Measurements from ENCODE around the gene ZNF318.

ZNF318 gene

DNA sequence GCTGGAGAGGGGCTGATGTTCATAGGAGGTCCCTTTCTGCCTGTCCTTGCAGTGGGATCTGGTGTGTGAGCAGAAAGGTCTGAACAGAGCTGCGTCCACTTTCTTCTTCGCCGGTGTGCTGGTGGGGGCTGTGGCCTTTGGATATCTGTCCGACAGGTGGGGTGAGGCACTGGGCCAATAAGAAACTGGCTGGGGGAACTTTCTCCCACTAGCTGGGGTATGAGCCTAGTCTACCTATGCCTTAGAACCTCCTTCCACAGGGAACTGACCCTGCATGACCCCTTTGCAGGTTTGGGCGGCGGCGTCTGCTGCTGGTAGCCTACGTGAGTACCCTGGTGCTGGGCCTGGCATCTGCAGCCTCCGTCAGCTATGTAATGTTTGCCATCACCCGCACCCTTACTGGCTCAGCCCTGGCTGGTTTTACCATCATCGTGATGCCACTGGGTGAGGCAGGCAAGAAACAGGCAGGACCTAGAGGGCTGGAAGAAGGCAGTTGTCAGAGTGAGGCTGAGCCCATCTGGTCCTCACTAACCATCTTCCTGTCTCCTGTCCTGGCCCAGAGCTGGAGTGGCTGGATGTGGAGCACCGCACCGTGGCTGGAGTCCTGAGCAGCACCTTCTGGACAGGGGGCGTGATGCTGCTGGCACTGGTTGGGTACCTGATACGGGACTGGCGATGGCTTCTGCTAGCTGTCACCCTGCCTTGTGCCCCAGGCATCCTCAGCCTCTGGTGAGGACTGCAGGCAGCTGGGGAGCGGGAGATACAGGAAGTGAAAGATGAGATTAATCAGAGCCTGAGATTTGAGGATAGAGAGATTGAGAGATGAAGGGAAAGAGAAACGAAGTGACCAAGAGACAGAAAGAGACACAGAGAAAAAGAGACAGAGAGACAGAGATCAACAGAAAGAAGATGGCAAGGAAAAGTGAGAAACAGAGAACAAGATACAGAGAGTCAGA is 69.8 kb downstream of the ZNF318 start:
- no peak for DNase-seq

DNA sequence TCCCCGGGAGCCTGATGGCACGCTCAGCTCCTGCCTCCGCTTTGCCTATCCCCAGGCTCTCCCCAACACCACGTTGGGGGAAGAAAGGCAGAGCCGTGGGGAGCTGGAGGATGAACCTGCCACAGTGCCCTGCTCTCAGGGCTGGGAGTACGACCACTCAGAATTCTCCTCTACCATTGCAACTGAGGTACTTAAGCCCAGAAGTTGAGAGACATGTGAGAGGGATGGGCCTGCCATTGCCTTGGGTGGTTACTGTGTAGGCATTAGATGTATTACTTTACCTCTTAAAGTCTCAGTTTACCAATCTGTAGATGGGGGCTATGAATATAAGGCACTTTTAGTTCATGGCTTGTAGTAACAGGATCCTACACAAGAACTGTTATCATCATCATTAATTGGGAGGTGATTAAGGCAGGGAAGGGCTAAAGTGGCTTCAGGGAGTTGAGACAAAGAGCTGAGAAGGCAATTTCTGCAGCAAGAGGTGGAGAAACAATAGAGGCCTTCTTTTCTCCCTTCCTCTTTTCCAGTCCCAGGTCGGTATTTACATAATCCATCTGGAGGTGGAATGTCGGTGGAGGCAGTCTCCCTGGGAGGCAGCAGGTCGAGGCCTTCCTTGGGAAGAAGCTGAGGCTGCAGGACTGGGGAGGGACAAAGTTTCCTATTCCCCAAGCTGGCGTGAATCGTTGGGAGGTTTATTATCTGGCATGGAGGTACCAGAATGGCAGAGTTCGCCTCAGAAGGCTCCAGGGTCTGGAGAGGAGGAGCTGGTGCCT is 70.7 kb downstream of the ZNF318 start:
- no peak for DNase-seq

GRCh38 chr6:43297644-43298564 is 71.5 kb downstream of the ZNF318 start, which contains the start of gene SLC22A7:
Gene SLC22A7, plus strand, starts transcription at chr6:43298260. Its CDS starts 99 bp downstream, at chr6:43298359.
- DNase-seq = no peak

- no peak for DNase-seq
These were observed 72.5 kb downstream of the ZNF318 start for GRCh38 chr6:43296780-43297497.

GRCh38 chr6:43295456-43295855 is 74.0 kb downstream of the ZNF318 start:
- DNase-seq = no peak

GRCh38 chr6:43294536-43294935 is 74.9 kb downstream of the ZNF318 start:
- DNase-seq = no peak

DNA sequence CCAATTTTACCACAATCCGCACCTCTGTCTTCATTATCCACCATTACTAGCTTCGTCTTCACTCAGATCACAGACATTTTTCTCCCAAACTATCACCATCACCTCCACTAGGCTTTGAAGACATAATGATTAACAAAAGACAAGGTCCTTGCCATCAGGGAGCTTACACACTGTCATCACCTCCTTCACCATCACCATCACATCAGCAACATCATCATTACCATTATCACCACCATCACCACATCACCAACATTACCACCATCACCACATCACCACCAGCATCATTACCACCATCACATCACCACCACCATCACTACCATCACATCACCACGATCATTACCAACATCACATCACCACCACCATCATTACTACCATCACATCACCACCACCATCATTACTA is 75.7 kb downstream of the ZNF318 start:
- no peak for DNase-seq

DNA sequence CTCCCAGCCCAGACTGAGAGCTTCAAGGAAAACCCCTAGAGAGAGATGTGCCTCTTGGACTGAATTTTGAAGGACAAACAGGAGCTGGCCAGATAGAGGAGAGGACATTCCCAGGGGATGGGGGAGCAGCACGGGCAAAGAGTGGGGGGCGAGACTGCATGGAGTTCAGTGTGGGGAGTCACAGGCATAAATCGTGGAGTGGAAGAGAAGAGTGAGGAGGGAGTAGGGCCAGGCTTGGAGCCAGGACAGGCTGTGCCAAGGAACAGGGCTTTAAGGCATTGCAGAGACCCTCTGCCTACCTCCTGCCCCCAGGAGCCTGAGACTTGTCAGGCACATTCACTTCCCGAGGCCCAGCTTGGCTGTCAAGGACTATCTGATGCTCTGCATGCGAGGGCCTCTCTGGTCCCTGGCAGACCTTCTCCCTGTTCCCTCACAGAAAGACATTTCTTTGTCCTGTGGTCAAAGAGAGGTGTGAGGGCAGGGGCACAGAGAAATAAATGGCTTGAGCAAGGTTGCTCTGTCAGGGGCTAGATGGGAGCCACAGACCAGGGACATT is 76.6 kb downstream of the ZNF318 start:
- no peak for DNase-seq

- no peak for DNase-seq
These were observed 77.1 kb downstream of the ZNF318 start for GRCh38 chr6:43292341-43292740.

DNA sequence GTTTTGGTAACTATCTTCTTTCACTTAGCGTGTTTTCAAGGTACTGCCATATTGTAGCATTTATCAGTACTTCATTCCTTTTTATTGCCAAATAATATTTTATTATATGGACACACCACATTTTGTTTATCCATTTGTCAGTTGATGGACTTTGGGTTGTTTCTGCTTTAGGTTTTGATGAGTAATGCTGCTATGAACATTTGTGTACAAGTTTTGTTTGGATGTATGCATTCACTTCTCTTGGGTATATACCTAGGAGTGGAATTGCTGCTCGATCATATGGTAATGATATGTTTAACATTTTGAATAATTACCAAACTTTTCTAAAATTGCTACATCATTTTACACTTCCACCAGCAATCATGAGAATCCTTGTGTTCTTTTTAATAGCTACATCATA is 77.7 kb downstream of the ZNF318 start:
- no peak for DNase-seq

DNA sequence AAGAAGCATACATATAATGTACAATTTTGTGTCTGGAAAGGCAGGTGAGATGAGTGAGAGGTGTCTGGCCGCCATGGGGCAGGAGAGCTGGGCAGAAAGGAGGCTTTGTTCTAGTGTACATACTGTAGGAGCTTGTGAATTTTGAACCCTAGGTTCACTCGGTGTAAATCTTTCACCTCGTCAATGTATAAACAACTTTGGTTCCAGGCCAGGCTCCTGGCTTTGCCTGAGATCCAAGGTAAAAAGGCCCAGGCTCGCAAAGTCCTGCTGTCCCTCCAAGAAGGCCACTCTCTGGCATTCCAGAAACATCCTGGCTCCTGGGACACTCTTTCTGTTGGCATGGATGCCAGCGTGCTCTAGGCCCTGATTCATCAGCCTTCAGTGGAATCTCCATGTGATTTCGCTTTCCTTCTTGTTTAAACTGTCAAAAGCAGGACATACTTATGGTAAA is 78.5 kb downstream of the ZNF318 start:
- no peak for DNase-seq

- DNase-seq = no peak
These were observed 79.0 kb downstream of the ZNF318 start for GRCh38 chr6:43290339-43290904.

GRCh38 chr6:43287717-43288679 is 81.4 kb downstream of the ZNF318 start:
- DNase-seq = no peak

DNA sequence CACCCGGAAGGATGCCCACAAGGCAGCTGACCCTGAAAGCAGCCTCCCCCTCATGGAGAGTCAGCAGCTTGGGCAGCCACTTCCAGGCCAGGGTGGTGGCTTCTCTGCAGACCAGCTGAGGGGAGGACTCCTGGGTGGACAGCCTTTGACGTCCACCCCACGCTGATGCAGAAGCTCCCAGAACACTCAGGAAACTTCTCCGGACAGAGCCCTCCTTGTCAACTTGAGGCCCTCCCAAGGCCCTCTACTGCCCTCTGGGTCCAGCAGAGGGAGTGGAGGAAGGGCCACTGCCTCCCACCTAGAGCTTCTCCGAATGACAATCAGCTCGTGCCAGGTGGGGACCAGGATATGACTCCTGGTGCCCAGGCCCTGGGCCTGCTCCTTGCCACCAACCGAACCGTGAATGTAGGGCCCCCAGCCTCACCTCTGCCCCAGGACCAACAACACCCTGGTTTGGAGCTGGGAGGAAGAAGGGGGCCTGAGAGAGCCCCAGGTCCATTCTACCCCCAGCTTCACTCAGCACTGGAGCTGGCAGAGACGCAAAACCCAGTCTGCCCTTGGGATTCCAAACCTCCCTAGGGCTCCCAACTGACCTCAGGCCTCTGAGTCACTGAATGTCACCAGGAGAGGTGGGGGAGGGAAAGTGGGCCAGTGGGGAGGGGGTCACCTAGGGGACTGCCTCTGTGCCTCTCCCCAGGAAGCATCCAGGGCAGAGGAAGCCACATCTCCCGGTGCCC is 82.3 kb downstream of the ZNF318 start:
- DNase-seq = no peak

- DNase-seq = no peak
These were observed 82.9 kb downstream of the ZNF318 start for GRCh38 chr6:43286456-43286979.

All from right hindlimb (tissue), 1 donor.